GM23338 (cell line): ENCODE data around the gene EHMT2. TPM values are rescaled to one million over a fixed set of nuclear protein-coding genes. Genes with fewer than 3 reads are reported as not detected.

Experiments
- ATAC-seq: fragments of 200-7000 bp; cut with Tn5 transposase; 3 replicates; pipeline ENCODE4 v1.9.1; 2020
- DNase-seq: peaks from one replicate; pipeline ENCODE4 v3.0.0-alpha.2; 2015; ENCODE audit warnings: low spot score
- H2AFZ ChIP-seq: fragments of 200-600 bp; sonication (generic); 2 replicates; pipeline ENCODE4 v1.8.0; 2016; ENCODE audit warnings: antibody characterized with exemption, mild to moderate bottlenecking, moderate library complexity
- H3F3A ChIP-seq: fragments of 200-600 bp; sonication (generic); replicated peaks from 2 replicates; pipeline ENCODE4 v1.8.0; 2017; ENCODE audit warnings: antibody characterized with exemption, mixed run types, low read depth
- H3K27ac ChIP-seq: fragments of 200-600 bp; sonication (generic); 2 replicates; pipeline ENCODE4 v1.6.1; 2016; ENCODE audit warnings: low read depth
- H3K27me3 ChIP-seq: fragments of 200-600 bp; sonication (generic); 2 replicates; pipeline ENCODE4 v1.8.0; 2016; ENCODE audit warnings: mild to moderate bottlenecking, mixed run types, moderate library complexity; ENCODE audit not compliant: insufficient read depth
- H3K36me3 ChIP-seq: fragments of 200-600 bp; sonication (generic); 2 replicates; pipeline ENCODE4 v1.8.0; 2016; ENCODE audit warnings: mild to moderate bottlenecking; ENCODE audit not compliant: insufficient read depth
- H3K4me1 ChIP-seq: fragments of 200-600 bp; sonication (generic); 2 replicates; pipeline ENCODE4 v1.8.0; 2016; ENCODE audit warnings: mild to moderate bottlenecking, moderate library complexity; ENCODE audit not compliant: insufficient read depth
- H3K4me2 ChIP-seq: fragments of 200-600 bp; sonication (generic); 2 replicates; pipeline ENCODE4 v1.7.1; 2017; ENCODE audit warnings: mixed run types
- H3K4me3 ChIP-seq: fragments of 200-600 bp; sonication (generic); 2 replicates; pipeline ENCODE4 v1.6.1; 2016; ENCODE audit warnings: mixed run types
- H3K79me2 ChIP-seq: fragments of 200-600 bp; sonication (generic); replicated peaks from 2 replicates; pipeline ENCODE4 v1.8.0; 2017; ENCODE audit warnings: mild to moderate bottlenecking; ENCODE audit not compliant: insufficient read depth
- H3K9me2 ChIP-seq: fragments of 200-600 bp; sonication (generic); 2 replicates; pipeline ENCODE4 v1.8.0; 2017; ENCODE audit not compliant: insufficient read depth
- H4K20me1 ChIP-seq: fragments of 200-600 bp; sonication (generic); replicated peaks from 2 replicates; pipeline ENCODE4 v1.8.0; 2017; ENCODE audit warnings: mild to moderate bottlenecking; ENCODE audit not compliant: insufficient read depth
- H3K27ac Mint-ChIP-seq: 2 replicates; pipeline ENCODE4 v1.8.0; 2020; ENCODE audit warnings: inconsistent platforms, mild to moderate bottlenecking, moderate library complexity, mixed read lengths
- H3K27me3 Mint-ChIP-seq: 3 replicates; pipeline ENCODE4 v1.8.0; 2022; ENCODE audit warnings: low read depth, mild to moderate bottlenecking, moderate library complexity, mixed read lengths, inconsistent platforms; ENCODE audit not compliant: insufficient read depth, poor library complexity
- H3K36me3 Mint-ChIP-seq: 3 replicates; pipeline ENCODE4 v1.8.0; 2021; ENCODE audit warnings: low read depth, mild to moderate bottlenecking, inconsistent platforms, moderate library complexity, mixed read lengths
- H3K4me1 Mint-ChIP-seq: 3 replicates; pipeline ENCODE4 v1.8.0; 2020; ENCODE audit warnings: mild to moderate bottlenecking, inconsistent platforms, mixed read lengths
- H3K4me3 Mint-ChIP-seq: 3 replicates; pipeline ENCODE4 v1.8.0; 2021; ENCODE audit warnings: moderate library complexity, mild to moderate bottlenecking, inconsistent platforms, mixed read lengths
- H3K9me3 Mint-ChIP-seq: 3 replicates; pipeline ENCODE4 v1.8.0; 2020; ENCODE audit warnings: moderate library complexity, mild to moderate bottlenecking, inconsistent platforms, mixed read lengths
- CREB1 ChIP-seq: fragments of 250-450 bp; sonication (Bioruptor Pico); IDR thresholded peaks from 2 replicates; pipeline ENCODE4 v1.5.0; 2020; ENCODE audit warnings: low read depth, mild to moderate bottlenecking, moderate library complexity
- CTCF ChIP-seq, 2 experiments: fragments of 200-600 bp in 1 of 2; sonication (generic) in 1 of 2; conservative IDR thresholded peaks; 2 replicates each; pipeline versions ENCODE4 v1.5.1 to v1.6.1; 2016 to 2017; ENCODE audit warnings: antibody characterized with exemption in 2 of 2, low read depth in 2 of 2, mild to moderate bottlenecking in 2 of 2, moderate library complexity in 1 of 2
- ETS1 ChIP-seq: IDR thresholded peaks from 2 replicates; pipeline ENCODE4 v1.6.1; 2016; ENCODE audit warnings: antibody characterized with exemption
- EZH2 ChIP-seq: fragments of 200-600 bp; sonication (generic); IDR thresholded peaks from one replicate; pipeline ENCODE4 v1.8.0; 2017; ENCODE audit warnings: antibody characterized with exemption, mild to moderate bottlenecking, low read depth; ENCODE audit not compliant: unreplicated experiment
- EZH2phosphoT487 ChIP-seq: fragments of 200-600 bp; sonication (generic); IDR thresholded peaks from one replicate; pipeline ENCODE4 v1.8.1; 2018; ENCODE audit warnings: antibody characterized with exemption; ENCODE audit not compliant: unreplicated experiment
- JUNB ChIP-seq: IDR thresholded peaks from one replicate; pipeline ENCODE4 v1.6.1; 2016; ENCODE audit warnings: antibody characterized with exemption; ENCODE audit not compliant: unreplicated experiment
- NANOG ChIP-seq: IDR thresholded peaks from 2 replicates; pipeline ENCODE4 v1.6.1; 2016; ENCODE audit warnings: antibody characterized with exemption, borderline replicate concordance
- POLR2AphosphoS5 ChIP-seq: IDR thresholded peaks from 2 replicates; pipeline ENCODE4 v1.6.1; 2016; ENCODE audit warnings: antibody characterized with exemption, low read depth
- REST ChIP-seq: IDR thresholded peaks from one replicate; pipeline ENCODE4 v1.6.1; 2018; ENCODE audit warnings: antibody characterized with exemption; ENCODE audit not compliant: unreplicated experiment
- STAT1 ChIP-seq: IDR thresholded peaks from one replicate; pipeline ENCODE4 v1.6.1; 2016; ENCODE audit warnings: antibody characterized with exemption; ENCODE audit not compliant: unreplicated experiment
- ZNF114 ChIP-seq: fragments of 250-450 bp; sonication (Bioruptor Pico); IDR thresholded peaks from 2 replicates; pipeline ENCODE4 v1.5.0; 2020; ENCODE audit warnings: mild to moderate bottlenecking, moderate library complexity
- ZNF331 ChIP-seq: fragments of 250-450 bp; sonication (Bioruptor Pico); IDR thresholded peaks from 2 replicates; pipeline ENCODE4 v1.5.0; 2020; ENCODE audit warnings: low read depth, mild to moderate bottlenecking, moderate library complexity
- ZNF462 ChIP-seq: fragments of 250-450 bp; sonication (Bioruptor Pico); IDR thresholded peaks from 2 replicates; pipeline ENCODE4 v1.5.0; 2020; ENCODE audit warnings: mild to moderate bottlenecking, moderate library complexity
- polyA plus RNA-seq: library from polyadenylated mRNA; unstranded; fragments of >200 nt; fragmentation: Nextera tagmentation; extraction: Ambion mirVana; gene quantifications from 2 replicates; pipeline ENCODE4 v1.2.1, GENCODE V29; 2016
- total RNA-seq: library from RNA; depleted of rRNA; stranded (reverse); fragments of >200 nt; shearing (Covaris generic); gene quantifications from 2 replicates; pipeline ENCODE4 v1.2.3, GENCODE V29; 2014

Gene EHMT2
- total and polyA plus RNA-seq, 2 experiments from 2014 or later: 113 to 193 TPM

- Histone ChIP-seq H3K4me2 (no peak overlapping the region), H3K4me3 (no peak overlapping the region), H4K20me1 (peaks cover 5% of the 10 kb centered on the region; the same call in 1 of the 2 replicates), H3F3A (peaks cover 17% of the 10 kb centered on the region; the same call in 1 of the 2 replicates), H3K27me3 (no peaks in the 10 kb centered on the region), H3K9me2 (no peaks in the 10 kb centered on the region), H3K4me1 (peaks cover 13% of the 10 kb centered on the region; the same call in 1 of the 2 replicates), H3K36me3 (peaks cover 16% of the 10 kb centered on the region), H3K79me2 (peaks cover 15% of the 10 kb centered on the region; the same call in 1 of the 2 replicates), H3K27ac (no peak overlapping the region), H2AFZ (no peak overlapping the region)
- Mint-ChIP-seq H3K4me3 (peak overlapping the region; percentile 60; the same call in 2 of the 3 replicates), H3K4me1 (peaks cover 31% of the 10 kb centered on the region), H3K36me3 (peaks cover 46% of the 10 kb centered on the region), H3K27ac (no peak overlapping the region), H3K27me3 (peaks cover 23% of the 10 kb centered on the region), H3K9me3 (no peaks in the 10 kb centered on the region)
- TF ChIP-seq EZH2phosphoT487 (no peak), STAT1 (no peak), REST (no peak), EZH2 (no peak), ZNF462 (CRISPR knock-in tag) (no peak), JUNB (no peak), POLR2AphosphoS5 (no peak), ZNF331 (CRISPR knock-in tag) (no peak), CTCF (conservative IDR thresholded peaks at IDR 0.05; ENCODE audit: low read depth in 2 of 2) (no peak), ETS1 (no peak), CREB1 (CRISPR knock-in tag) (no peak), ZNF114 (CRISPR knock-in tag) (no peak), NANOG (no peak)
- DNase-seq (no peak), ATAC-seq (no peak)
Measured at GRCh38 chr6:31899215-31899614, 1.7 kb upstream of the EHMT2 start.
